Mucosa of descending colon (tissue), 3 donors: ENCODE results near the gene APOC3. TPM values are rescaled to one million over a fixed set of nuclear protein-coding genes. Genes with fewer than 3 reads are reported as not detected.

Experiments used
- ATAC-seq: fragments of 200-7000 bp; cut with Tn5 transposase; one replicate; pipeline ENCODE4 v1.9.1; 2020; ENCODE audit warnings: mild to moderate bottlenecking, moderate library complexity
- DNase-seq, 3 donors: peaks; one replicate each; pipeline ENCODE4 v3.0.0-alpha.2; 2020
- H3K36me3 ChIP-seq: fragments of 200-600 bp; one replicate; pipeline ENCODE4 v1.8.0; 2021; ENCODE audit warnings: low read depth, mild to moderate bottlenecking
- H3K4me1 ChIP-seq: fragments of 200-600 bp; one replicate; pipeline ENCODE4 v1.8.0; 2021; ENCODE audit warnings: low read depth, mild to moderate bottlenecking
- H3K4me3 ChIP-seq: fragments of 200-600 bp; one replicate; pipeline ENCODE4 v1.8.0; 2021; ENCODE audit warnings: mild to moderate bottlenecking
- H3K9me3 ChIP-seq: fragments of 200-600 bp; one replicate; pipeline ENCODE4 v1.8.0; 2021; ENCODE audit warnings: mild to moderate bottlenecking
- intact Hi-C, 2 donors: fragments of 100-400 bp; cut with DNase I in 1 of 2; cut with micrococcal nuclease in 1 of 2; formaldehyde crosslinking; loops; one replicate each; pipeline versions ENCODE4 v1.11.0 to v1.11.1; 2022; cut with DNase I, micrococcal nuclease
- total RNA-seq, 3 donors: library from RNA; stranded (reverse); fragmentation: NEBNext Ultra II Directional in 2 of 3; extraction: Animal tissue kit (Norgen Biotek cat#: 25700) in 2 of 3; gene quantifications; one replicate each; pipeline versions ENCODE4 v1.2.1 to v1.2.4, GENCODE V29; 2021 to 2023
- TF ChIP-seq, protein P1 (sequence below): fragments of 200-600 bp; IDR thresholded peaks from one replicate; pipeline ENCODE4 v1.8.0; 2022; ENCODE audit warnings: antibody characterized with exemption, mild to moderate bottlenecking
- donor health status: DM: no; HTN: no; CAD: no; lungs with moderate emphysema.
- donor health status: DM: no; HTN: no; CAD: no.
- donor health status: DM: no; HTN: yes; CAD: no.

APOC3 gene
- total RNA-seq, 3 donors from 2014 or later, result 0.60 TPM; not detected in 2

- H3K9me3 ChIP-seq, result no peaks in the 10 kb centered on the region
- ATAC-seq (peak; percentile 11), DNase-seq (no peak)
- intact Hi-C loops, result no loop called here
- H3K36me3 ChIP-seq, result no peaks in the 10 kb centered on the region
- TF ChIP-seq, protein P1, sequence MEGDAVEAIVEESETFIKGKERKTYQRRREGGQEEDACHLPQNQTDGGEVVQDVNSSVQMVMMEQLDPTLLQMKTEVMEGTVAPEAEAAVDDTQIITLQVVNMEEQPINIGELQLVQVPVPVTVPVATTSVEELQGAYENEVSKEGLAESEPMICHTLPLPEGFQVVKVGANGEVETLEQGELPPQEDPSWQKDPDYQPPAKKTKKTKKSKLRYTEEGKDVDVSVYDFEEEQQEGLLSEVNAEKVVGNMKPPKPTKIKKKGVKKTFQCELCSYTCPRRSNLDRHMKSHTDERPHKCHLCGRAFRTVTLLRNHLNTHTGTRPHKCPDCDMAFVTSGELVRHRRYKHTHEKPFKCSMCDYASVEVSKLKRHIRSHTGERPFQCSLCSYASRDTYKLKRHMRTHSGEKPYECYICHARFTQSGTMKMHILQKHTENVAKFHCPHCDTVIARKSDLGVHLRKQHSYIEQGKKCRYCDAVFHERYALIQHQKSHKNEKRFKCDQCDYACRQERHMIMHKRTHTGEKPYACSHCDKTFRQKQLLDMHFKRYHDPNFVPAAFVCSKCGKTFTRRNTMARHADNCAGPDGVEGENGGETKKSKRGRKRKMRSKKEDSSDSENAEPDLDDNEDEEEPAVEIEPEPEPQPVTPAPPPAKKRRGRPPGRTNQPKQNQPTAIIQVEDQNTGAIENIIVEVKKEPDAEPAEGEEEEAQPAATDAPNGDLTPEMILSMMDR, result no peak
- H3K4me1 ChIP-seq, result no peaks in the 10 kb centered on the region
- no peak overlapping the region for H3K4me3 ChIP-seq
These were observed 22.0 kb upstream of the APOC3 start for GRCh38 chr11:116807601-116808261.

- Histone ChIP-seq H3K36me3 (no peaks in the 10 kb centered on the region), H3K4me1 (no peaks in the 10 kb centered on the region), H3K9me3 (no peaks in the 10 kb centered on the region), H3K4me3 (no peak overlapping the region)
- intact Hi-C loops, result no loop called here
- DNase-seq (peak in 2 of 3 donors; percentile 42 to 60), ATAC-seq (peak; percentile 89)
- TF ChIP-seq, protein P1, result no peak
These were observed 21.2 kb upstream of the APOC3 start for GRCh38 chr11:116808262-116809175.

- no peaks in the 10 kb centered on the region for H3K4me1 ChIP-seq
- no peak overlapping the region for H3K4me3 ChIP-seq
- no peak for DNase-seq
- TF ChIP-seq, protein P1, result no peak
- ATAC-seq, result no peak
- H3K36me3 ChIP-seq, result no peaks in the 10 kb centered on the region
- no peaks in the 10 kb centered on the region for H3K9me3 ChIP-seq
- intact Hi-C loops, result no loop called here
These were observed 18.5 kb upstream of the APOC3 start for GRCh38 chr11:116811194-116811593.

- intact Hi-C loops, result no loop called here
- no peaks in the 10 kb centered on the region for H3K36me3 ChIP-seq
- no peaks in the 10 kb centered on the region for H3K9me3 ChIP-seq
- DNase-seq, result no peak
- TF ChIP-seq, protein P1, result no peak
- H3K4me1 ChIP-seq, result no peaks in the 10 kb centered on the region
- no peak for ATAC-seq
- no peak overlapping the region for H3K4me3 ChIP-seq
These were observed 17.6 kb upstream of the APOC3 start for GRCh38 chr11:116812109-116812508.

- intact Hi-C loops, result no loop called here
- no peaks in the 10 kb centered on the region for H3K36me3 ChIP-seq
- DNase-seq (no peak), ATAC-seq (no peak)
- H3K4me1 ChIP-seq, result no peaks in the 10 kb centered on the region
- TF ChIP-seq, protein P1, result no peak
- no peaks in the 10 kb centered on the region for H3K9me3 ChIP-seq
- no peak overlapping the region for H3K4me3 ChIP-seq
These were observed 16.5 kb upstream of the APOC3 start for GRCh38 chr11:116813170-116813569.
